IMR-90 (cell line): Measurements from ENCODE around the gene CROCC2.

Source experiments
- POLR2A ChIP-seq: IDR thresholded peaks from 2 replicates; pipeline ENCODE4 v1.6.1; 2012; ENCODE audit warnings: mild to moderate bottlenecking, low read depth, low read length
- RCOR1 ChIP-seq: IDR thresholded peaks from 2 replicates; pipeline ENCODE4 v1.6.1; 2012; ENCODE audit warnings: mild to moderate bottlenecking, low read length, improper control_type of control experiment; ENCODE audit not compliant: insufficient replicate concordance
- TF ChIP-seq, protein P1 (sequence below): conservative IDR thresholded peaks from 2 replicates; pipeline ENCODE4 v1.5.1; 2012; ENCODE audit warnings: mild to moderate bottlenecking, low read depth, low read length, improper control_type of control experiment
- TF ChIP-seq, protein P2 (sequence below): fragments of 150-350 bp; IDR thresholded peaks from 2 replicates; pipeline ENCODE4 v1.6.1; 2017; ENCODE audit warnings: mild to moderate bottlenecking, antibody characterized with exemption, low read length, low read depth

DNA sequence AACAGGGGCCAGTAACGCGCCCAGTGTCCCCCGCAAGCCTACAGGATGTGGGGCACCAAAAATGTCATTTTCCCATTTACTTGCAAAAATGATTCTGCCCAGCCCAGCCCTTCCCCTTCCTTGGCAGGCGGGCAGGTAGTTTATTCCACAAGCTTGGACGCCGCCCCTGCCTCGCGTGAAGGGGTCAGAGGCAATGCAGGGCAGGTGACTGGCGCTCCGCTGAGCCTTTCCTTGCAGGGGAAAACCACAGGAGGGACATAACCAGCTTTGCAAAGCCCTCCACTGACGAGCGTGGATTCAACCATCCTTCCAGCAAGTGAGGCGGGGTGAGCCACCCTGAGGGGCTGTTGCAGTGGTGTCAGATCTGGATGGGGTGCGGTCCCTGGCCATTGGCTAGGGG, 15.4 kb upstream of the CROCC2 start:
- TF ChIP-seq, protein P1, sequence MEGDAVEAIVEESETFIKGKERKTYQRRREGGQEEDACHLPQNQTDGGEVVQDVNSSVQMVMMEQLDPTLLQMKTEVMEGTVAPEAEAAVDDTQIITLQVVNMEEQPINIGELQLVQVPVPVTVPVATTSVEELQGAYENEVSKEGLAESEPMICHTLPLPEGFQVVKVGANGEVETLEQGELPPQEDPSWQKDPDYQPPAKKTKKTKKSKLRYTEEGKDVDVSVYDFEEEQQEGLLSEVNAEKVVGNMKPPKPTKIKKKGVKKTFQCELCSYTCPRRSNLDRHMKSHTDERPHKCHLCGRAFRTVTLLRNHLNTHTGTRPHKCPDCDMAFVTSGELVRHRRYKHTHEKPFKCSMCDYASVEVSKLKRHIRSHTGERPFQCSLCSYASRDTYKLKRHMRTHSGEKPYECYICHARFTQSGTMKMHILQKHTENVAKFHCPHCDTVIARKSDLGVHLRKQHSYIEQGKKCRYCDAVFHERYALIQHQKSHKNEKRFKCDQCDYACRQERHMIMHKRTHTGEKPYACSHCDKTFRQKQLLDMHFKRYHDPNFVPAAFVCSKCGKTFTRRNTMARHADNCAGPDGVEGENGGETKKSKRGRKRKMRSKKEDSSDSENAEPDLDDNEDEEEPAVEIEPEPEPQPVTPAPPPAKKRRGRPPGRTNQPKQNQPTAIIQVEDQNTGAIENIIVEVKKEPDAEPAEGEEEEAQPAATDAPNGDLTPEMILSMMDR, result no peak
- no peak for TF ChIP-seq POLR2A
- TF ChIP-seq, protein P2, sequence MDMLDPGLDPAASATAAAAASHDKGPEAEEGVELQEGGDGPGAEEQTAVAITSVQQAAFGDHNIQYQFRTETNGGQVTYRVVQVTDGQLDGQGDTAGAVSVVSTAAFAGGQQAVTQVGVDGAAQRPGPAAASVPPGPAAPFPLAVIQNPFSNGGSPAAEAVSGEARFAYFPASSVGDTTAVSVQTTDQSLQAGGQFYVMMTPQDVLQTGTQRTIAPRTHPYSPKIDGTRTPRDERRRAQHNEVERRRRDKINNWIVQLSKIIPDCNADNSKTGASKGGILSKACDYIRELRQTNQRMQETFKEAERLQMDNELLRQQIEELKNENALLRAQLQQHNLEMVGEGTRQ, result no peak
- no peak for TF ChIP-seq RCOR1
